GM23338 (cell line): Measurements from ENCODE around the gene OMA1. TPM values are rescaled to one million over a fixed set of nuclear protein-coding genes. Genes with fewer than 3 reads are reported as not detected.

Experiments
- ATAC-seq: fragments of 200-7000 bp; cut with Tn5 transposase; 3 replicates; pipeline ENCODE4 v1.9.1; 2020
- DNase-seq: peaks from one replicate; pipeline ENCODE4 v3.0.0-alpha.2; 2015; ENCODE audit warnings: low spot score
- H2AFZ ChIP-seq: fragments of 200-600 bp; sonication (generic); 2 replicates; pipeline ENCODE4 v1.8.0; 2016; ENCODE audit warnings: antibody characterized with exemption, mild to moderate bottlenecking, moderate library complexity
- H3F3A ChIP-seq: fragments of 200-600 bp; sonication (generic); replicated peaks from 2 replicates; pipeline ENCODE4 v1.8.0; 2017; ENCODE audit warnings: antibody characterized with exemption, mixed run types, low read depth
- H3K27ac ChIP-seq: fragments of 200-600 bp; sonication (generic); 2 replicates; pipeline ENCODE4 v1.6.1; 2016; ENCODE audit warnings: low read depth
- H3K27me3 ChIP-seq: fragments of 200-600 bp; sonication (generic); 2 replicates; pipeline ENCODE4 v1.8.0; 2016; ENCODE audit warnings: mild to moderate bottlenecking, mixed run types, moderate library complexity; ENCODE audit not compliant: insufficient read depth
- H3K36me3 ChIP-seq: fragments of 200-600 bp; sonication (generic); 2 replicates; pipeline ENCODE4 v1.8.0; 2016; ENCODE audit warnings: mild to moderate bottlenecking; ENCODE audit not compliant: insufficient read depth
- H3K4me1 ChIP-seq: fragments of 200-600 bp; sonication (generic); 2 replicates; pipeline ENCODE4 v1.8.0; 2016; ENCODE audit warnings: mild to moderate bottlenecking, moderate library complexity; ENCODE audit not compliant: insufficient read depth
- H3K4me2 ChIP-seq: fragments of 200-600 bp; sonication (generic); 2 replicates; pipeline ENCODE4 v1.7.1; 2017; ENCODE audit warnings: mixed run types
- H3K4me3 ChIP-seq: fragments of 200-600 bp; sonication (generic); 2 replicates; pipeline ENCODE4 v1.6.1; 2016; ENCODE audit warnings: mixed run types
- H3K79me2 ChIP-seq: fragments of 200-600 bp; sonication (generic); replicated peaks from 2 replicates; pipeline ENCODE4 v1.8.0; 2017; ENCODE audit warnings: mild to moderate bottlenecking; ENCODE audit not compliant: insufficient read depth
- H3K9me2 ChIP-seq: fragments of 200-600 bp; sonication (generic); 2 replicates; pipeline ENCODE4 v1.8.0; 2017; ENCODE audit not compliant: insufficient read depth
- H4K20me1 ChIP-seq: fragments of 200-600 bp; sonication (generic); replicated peaks from 2 replicates; pipeline ENCODE4 v1.8.0; 2017; ENCODE audit warnings: mild to moderate bottlenecking; ENCODE audit not compliant: insufficient read depth
- H3K27ac Mint-ChIP-seq: 2 replicates; pipeline ENCODE4 v1.8.0; 2020; ENCODE audit warnings: inconsistent platforms, mild to moderate bottlenecking, moderate library complexity, mixed read lengths
- H3K27me3 Mint-ChIP-seq: 3 replicates; pipeline ENCODE4 v1.8.0; 2022; ENCODE audit warnings: low read depth, mild to moderate bottlenecking, moderate library complexity, mixed read lengths, inconsistent platforms; ENCODE audit not compliant: insufficient read depth, poor library complexity
- H3K36me3 Mint-ChIP-seq: 3 replicates; pipeline ENCODE4 v1.8.0; 2021; ENCODE audit warnings: low read depth, mild to moderate bottlenecking, inconsistent platforms, moderate library complexity, mixed read lengths
- H3K4me1 Mint-ChIP-seq: 3 replicates; pipeline ENCODE4 v1.8.0; 2020; ENCODE audit warnings: mild to moderate bottlenecking, inconsistent platforms, mixed read lengths
- H3K4me3 Mint-ChIP-seq: 3 replicates; pipeline ENCODE4 v1.8.0; 2021; ENCODE audit warnings: moderate library complexity, mild to moderate bottlenecking, inconsistent platforms, mixed read lengths
- H3K9me3 Mint-ChIP-seq: 3 replicates; pipeline ENCODE4 v1.8.0; 2020; ENCODE audit warnings: moderate library complexity, mild to moderate bottlenecking, inconsistent platforms, mixed read lengths
- CREB1 ChIP-seq: fragments of 250-450 bp; sonication (Bioruptor Pico); IDR thresholded peaks from 2 replicates; pipeline ENCODE4 v1.5.0; 2020; ENCODE audit warnings: low read depth, mild to moderate bottlenecking, moderate library complexity
- CTCF ChIP-seq, 2 experiments: fragments of 200-600 bp in 1 of 2; sonication (generic) in 1 of 2; conservative IDR thresholded peaks; 2 replicates each; pipeline versions ENCODE4 v1.5.1 to v1.6.1; 2016 to 2017; ENCODE audit warnings: antibody characterized with exemption in 2 of 2, low read depth in 2 of 2, mild to moderate bottlenecking in 2 of 2, moderate library complexity in 1 of 2
- ETS1 ChIP-seq: IDR thresholded peaks from 2 replicates; pipeline ENCODE4 v1.6.1; 2016; ENCODE audit warnings: antibody characterized with exemption
- EZH2 ChIP-seq: fragments of 200-600 bp; sonication (generic); IDR thresholded peaks from one replicate; pipeline ENCODE4 v1.8.0; 2017; ENCODE audit warnings: antibody characterized with exemption, mild to moderate bottlenecking, low read depth; ENCODE audit not compliant: unreplicated experiment
- EZH2phosphoT487 ChIP-seq: fragments of 200-600 bp; sonication (generic); IDR thresholded peaks from one replicate; pipeline ENCODE4 v1.8.1; 2018; ENCODE audit warnings: antibody characterized with exemption; ENCODE audit not compliant: unreplicated experiment
- NANOG ChIP-seq: IDR thresholded peaks from 2 replicates; pipeline ENCODE4 v1.6.1; 2016; ENCODE audit warnings: antibody characterized with exemption, borderline replicate concordance
- POLR2AphosphoS5 ChIP-seq: IDR thresholded peaks from 2 replicates; pipeline ENCODE4 v1.6.1; 2016; ENCODE audit warnings: antibody characterized with exemption, low read depth
- REST ChIP-seq: IDR thresholded peaks from one replicate; pipeline ENCODE4 v1.6.1; 2018; ENCODE audit warnings: antibody characterized with exemption; ENCODE audit not compliant: unreplicated experiment
- STAT1 ChIP-seq: IDR thresholded peaks from one replicate; pipeline ENCODE4 v1.6.1; 2016; ENCODE audit warnings: antibody characterized with exemption; ENCODE audit not compliant: unreplicated experiment
- ZNF114 ChIP-seq: fragments of 250-450 bp; sonication (Bioruptor Pico); IDR thresholded peaks from 2 replicates; pipeline ENCODE4 v1.5.0; 2020; ENCODE audit warnings: mild to moderate bottlenecking, moderate library complexity
- ZNF331 ChIP-seq: fragments of 250-450 bp; sonication (Bioruptor Pico); IDR thresholded peaks from 2 replicates; pipeline ENCODE4 v1.5.0; 2020; ENCODE audit warnings: low read depth, mild to moderate bottlenecking, moderate library complexity
- polyA plus RNA-seq: library from polyadenylated mRNA; unstranded; fragments of >200 nt; fragmentation: Nextera tagmentation; extraction: Ambion mirVana; gene quantifications from 2 replicates; pipeline ENCODE4 v1.2.1, GENCODE V29; 2016
- total RNA-seq: library from RNA; depleted of rRNA; stranded (reverse); fragments of >200 nt; shearing (Covaris generic); gene quantifications from 2 replicates; pipeline ENCODE4 v1.2.3, GENCODE V29; 2014
- TF ChIP-seq, protein P1 (sequence below): fragments of 250-450 bp; sonication (Bioruptor Pico); IDR thresholded peaks from 2 replicates; pipeline ENCODE4 v1.5.0; 2020; ENCODE audit warnings: mild to moderate bottlenecking, moderate library complexity

Gene OMA1
- total and polyA plus RNA-seq, 2 experiments from 2014 or later, result 21.3 to 33.1 TPM

DNA sequence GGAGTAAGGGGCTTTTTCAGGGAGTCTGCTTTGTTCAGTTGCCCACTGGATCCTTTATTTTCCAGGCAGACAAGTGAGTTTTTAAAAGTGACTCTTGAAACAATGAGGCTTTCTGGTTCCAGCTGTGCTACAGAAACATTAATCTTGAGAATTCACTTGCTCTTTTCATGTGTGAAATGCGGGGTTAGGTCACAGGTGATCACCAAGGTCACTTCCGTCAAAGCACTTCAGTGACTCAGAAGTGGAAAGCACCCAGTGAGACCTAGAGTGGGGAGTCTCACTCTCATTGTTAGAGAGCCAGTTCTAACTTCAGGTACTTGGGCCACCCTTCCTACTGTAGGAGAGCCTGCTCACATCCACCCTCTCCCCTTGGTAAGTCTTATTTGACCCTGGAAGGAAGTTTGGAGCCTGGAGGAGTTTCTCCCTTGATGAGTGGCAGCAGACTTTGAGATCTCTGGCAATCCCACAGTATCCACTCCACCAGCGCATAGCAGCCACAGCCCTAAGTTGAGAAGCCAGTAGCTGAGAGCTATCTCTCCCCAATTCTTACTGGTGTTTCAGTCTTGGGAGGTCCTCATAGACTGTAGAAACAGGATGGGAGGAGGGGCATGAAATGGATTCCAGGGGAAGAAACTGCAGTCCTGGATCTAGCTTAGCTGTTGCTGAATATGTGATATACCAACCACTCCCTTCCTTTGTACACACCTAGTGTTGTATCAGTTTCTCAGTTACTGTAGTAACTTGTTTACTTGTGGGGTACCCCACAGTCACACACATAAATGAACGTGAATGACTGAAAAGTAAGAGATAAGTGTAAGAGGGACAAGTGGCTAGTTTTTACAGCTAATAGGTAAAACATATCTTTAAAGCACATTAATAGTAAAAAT, 27.4 kb upstream of the OMA1 start:
- H3K27me3 Mint-ChIP-seq, result peaks cover 43% of the 10 kb centered on the region
- H3K79me2 ChIP-seq, result no peaks in the 10 kb centered on the region
- no peaks in the 10 kb centered on the region; the same call in 2 of the 3 replicates for H3K36me3 Mint-ChIP-seq
- DNase-seq (no peak), ATAC-seq (no peak)
- no peaks in the 10 kb centered on the region for H3K36me3 ChIP-seq
- no peaks in the 10 kb centered on the region for H4K20me1 ChIP-seq
- H3K9me2 ChIP-seq, result no peaks in the 10 kb centered on the region
- H3K4me3 ChIP-seq, result no peak overlapping the region
- H3K27ac Mint-ChIP-seq, result no peak overlapping the region
- H3K4me2 ChIP-seq, result no peak overlapping the region
- peaks cover 53% of the 10 kb centered on the region for H3K27me3 ChIP-seq
- no peak overlapping the region for H2AFZ ChIP-seq
- peaks cover 34% of the 10 kb centered on the region for H3K4me1 Mint-ChIP-seq
- H3F3A ChIP-seq, result peaks cover 6% of the 10 kb centered on the region
- TF ChIP-seq STAT1, result no peak
- TF ChIP-seq CREB1 (CRISPR knock-in tag), result no peak
- TF ChIP-seq ZNF114 (CRISPR knock-in tag), result no peak
- TF ChIP-seq ETS1, result no peak
- TF ChIP-seq EZH2phosphoT487, result no peak
- TF ChIP-seq EZH2, result no peak
- no peak for TF ChIP-seq CTCF (conservative IDR thresholded peaks at IDR 0.05; ENCODE audit: low read depth in 2 of 2)
- TF ChIP-seq NANOG, result no peak
- no peak for TF ChIP-seq ZNF331
- TF ChIP-seq REST, result no peak
- TF ChIP-seq, protein P1, sequence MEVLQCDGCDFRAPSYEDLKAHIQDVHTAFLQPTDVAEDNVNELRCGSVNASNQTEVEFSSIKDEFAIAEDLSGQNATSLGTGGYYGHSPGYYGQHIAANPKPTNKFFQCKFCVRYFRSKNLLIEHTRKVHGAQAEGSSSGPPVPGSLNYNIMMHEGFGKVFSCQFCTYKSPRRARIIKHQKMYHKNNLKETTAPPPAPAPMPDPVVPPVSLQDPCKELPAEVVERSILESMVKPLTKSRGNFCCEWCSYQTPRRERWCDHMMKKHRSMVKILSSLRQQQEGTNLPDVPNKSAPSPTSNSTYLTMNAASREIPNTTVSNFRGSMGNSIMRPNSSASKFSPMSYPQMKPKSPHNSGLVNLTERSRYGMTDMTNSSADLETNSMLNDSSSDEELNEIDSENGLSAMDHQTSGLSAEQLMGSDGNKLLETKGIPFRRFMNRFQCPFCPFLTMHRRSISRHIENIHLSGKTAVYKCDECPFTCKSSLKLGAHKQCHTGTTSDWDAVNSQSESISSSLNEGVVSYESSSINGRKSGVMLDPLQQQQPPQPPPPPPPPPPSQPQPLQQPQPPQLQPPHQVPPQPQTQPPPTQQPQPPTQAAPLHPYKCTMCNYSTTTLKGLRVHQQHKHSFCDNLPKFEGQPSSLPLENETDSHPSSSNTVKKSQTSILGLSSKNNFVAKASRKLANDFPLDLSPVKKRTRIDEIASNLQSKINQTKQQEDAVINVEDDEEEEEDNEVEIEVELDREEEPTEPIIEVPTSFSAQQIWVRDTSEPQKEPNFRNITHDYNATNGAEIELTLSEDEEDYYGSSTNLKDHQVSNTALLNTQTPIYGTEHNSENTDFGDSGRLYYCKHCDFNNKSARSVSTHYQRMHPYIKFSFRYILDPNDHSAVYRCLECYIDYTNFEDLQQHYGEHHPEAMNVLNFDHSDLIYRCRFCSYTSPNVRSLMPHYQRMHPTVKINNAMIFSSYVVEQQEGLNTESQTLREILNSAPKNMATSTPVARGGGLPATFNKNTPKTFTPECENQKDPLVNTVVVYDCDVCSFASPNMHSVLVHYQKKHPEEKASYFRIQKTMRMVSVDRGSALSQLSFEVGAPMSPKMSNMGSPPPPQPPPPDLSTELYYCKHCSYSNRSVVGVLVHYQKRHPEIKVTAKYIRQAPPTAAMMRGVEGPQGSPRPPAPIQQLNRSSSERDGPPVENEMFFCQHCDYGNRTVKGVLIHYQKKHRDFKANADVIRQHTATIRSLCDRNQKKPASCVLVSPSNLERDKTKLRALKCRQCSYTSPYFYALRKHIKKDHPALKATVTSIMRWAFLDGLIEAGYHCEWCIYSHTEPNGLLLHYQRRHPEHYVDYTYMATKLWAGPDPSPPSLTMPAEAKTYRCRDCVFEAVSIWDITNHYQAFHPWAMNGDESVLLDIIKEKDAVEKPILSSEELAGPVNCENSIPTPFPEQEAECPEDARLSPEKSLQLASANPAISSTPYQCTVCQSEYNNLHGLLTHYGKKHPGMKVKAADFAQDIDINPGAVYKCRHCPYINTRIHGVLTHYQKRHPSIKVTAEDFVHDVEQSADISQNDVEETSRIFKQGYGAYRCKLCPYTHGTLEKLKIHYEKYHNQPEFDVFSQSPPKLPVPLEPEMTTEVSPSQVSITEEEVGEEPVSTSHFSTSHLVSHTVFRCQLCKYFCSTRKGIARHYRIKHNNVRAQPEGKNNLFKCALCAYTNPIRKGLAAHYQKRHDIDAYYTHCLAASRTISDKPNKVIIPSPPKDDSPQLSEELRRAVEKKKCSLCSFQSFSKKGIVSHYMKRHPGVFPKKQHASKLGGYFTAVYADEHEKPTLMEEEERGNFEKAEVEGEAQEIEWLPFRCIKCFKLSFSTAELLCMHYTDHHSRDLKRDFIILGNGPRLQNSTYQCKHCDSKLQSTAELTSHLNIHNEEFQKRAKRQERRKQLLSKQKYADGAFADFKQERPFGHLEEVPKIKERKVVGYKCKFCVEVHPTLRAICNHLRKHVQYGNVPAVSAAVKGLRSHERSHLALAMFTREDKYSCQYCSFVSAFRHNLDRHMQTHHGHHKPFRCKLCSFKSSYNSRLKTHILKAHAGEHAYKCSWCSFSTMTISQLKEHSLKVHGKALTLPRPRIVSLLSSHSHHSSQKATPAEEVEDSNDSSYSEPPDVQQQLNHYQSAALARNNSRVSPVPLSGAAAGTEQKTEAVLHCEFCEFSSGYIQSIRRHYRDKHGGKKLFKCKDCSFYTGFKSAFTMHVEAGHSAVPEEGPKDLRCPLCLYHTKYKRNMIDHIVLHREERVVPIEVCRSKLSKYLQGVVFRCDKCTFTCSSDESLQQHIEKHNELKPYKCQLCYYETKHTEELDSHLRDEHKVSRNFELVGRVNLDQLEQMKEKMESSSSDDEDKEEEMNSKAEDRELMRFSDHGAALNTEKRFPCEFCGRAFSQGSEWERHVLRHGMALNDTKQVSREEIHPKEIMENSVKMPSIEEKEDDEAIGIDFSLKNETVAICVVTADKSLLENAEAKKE (CRISPR knock-in tag), result no peak
- TF ChIP-seq POLR2AphosphoS5, result no peak
- H3K27ac ChIP-seq, result no peak overlapping the region
- H3K4me1 ChIP-seq, result peaks cover 28% of the 10 kb centered on the region
- H3K9me3 Mint-ChIP-seq, result peaks cover 8% of the 10 kb centered on the region
- H3K4me3 Mint-ChIP-seq, result no peak overlapping the region
